ENCODE results near the gene GRIPAP1. TPM values are rescaled to one million over a fixed set of nuclear protein-coding genes. Genes with fewer than 3 reads are reported as not detected.
"Not testable (repeated sequence)": the region's sequence is repeated elsewhere in the genome, so short reads cannot be mapped to it uniquely, and the experiment has no call there.

Gene GRIPAP1
- total RNA-seq, 3 donors from 2014 or later (not counting 1 experiment from before 2014, with no cell fraction given), result 120 to 141 (median 131) TPM

DNA sequence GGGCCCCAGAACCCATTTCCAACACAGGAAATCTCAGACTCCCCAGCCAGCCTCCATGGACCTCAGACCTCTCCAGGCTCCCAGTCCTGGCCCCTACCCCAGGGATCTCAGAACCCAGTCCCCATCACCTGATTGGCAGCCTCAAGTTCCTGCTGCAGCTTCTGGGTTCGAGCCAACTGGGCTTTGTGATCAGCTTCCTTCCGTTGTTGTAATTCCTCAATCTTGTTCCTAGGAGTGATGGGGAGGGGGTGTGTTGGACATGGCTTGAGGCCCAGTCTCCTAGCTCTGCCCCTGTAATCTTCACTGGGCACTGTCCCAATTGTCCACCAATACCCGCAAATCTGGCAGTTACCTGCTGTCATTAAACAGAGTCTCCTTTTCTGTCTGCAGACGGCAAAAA lies 12.6 kb downstream of the GRIPAP1 start:
- H3K36me3 ChIP-seq (ENCODE audit: control insufficient read depth, insufficient read depth, low read length), result peaks cover 44% of the 10 kb centered on the region
- DNase-seq (no peak), ATAC-seq (no peak)
- WGBS (ENCODE audit: insufficient coverage), result 98% methylated on average over 3 of the region's 4 CpGs
- no peak overlapping the region for H3K4me3 Mint-ChIP-seq
- H3K27me3 ChIP-seq (ENCODE audit: control insufficient read depth, insufficient read depth, low read length), result no peaks in the 10 kb centered on the region
- no peak overlapping the region for H3K27ac ChIP-seq (ENCODE audit: low read length)
- H3K9me3 Mint-ChIP-seq, result no peaks in the 10 kb centered on the region
- no peaks in the 10 kb centered on the region for H3K4me1 ChIP-seq (ENCODE audit: control insufficient read depth, insufficient read depth, low read length)
- no peak overlapping the region for H3K27ac Mint-ChIP-seq
- TF ChIP-seq, protein P1, sequence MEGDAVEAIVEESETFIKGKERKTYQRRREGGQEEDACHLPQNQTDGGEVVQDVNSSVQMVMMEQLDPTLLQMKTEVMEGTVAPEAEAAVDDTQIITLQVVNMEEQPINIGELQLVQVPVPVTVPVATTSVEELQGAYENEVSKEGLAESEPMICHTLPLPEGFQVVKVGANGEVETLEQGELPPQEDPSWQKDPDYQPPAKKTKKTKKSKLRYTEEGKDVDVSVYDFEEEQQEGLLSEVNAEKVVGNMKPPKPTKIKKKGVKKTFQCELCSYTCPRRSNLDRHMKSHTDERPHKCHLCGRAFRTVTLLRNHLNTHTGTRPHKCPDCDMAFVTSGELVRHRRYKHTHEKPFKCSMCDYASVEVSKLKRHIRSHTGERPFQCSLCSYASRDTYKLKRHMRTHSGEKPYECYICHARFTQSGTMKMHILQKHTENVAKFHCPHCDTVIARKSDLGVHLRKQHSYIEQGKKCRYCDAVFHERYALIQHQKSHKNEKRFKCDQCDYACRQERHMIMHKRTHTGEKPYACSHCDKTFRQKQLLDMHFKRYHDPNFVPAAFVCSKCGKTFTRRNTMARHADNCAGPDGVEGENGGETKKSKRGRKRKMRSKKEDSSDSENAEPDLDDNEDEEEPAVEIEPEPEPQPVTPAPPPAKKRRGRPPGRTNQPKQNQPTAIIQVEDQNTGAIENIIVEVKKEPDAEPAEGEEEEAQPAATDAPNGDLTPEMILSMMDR (IDR thresholded peaks at IDR 0.05), result no peak
- H3K4me3 ChIP-seq (ENCODE audit: low read length), result no peak overlapping the region
- intact Hi-C loops (cut with micrococcal nuclease), result no loop called here
- no peaks in the 10 kb centered on the region for H3K9me3 ChIP-seq (ENCODE audit: control insufficient read depth, insufficient read depth, low read length)
- peaks cover 7 to 11% of the 10 kb centered on the region in 2 donors for H3K4me1 Mint-ChIP-seq
- H3K27me3 Mint-ChIP-seq (ENCODE audit: low read depth in 2 of 2), result no peaks in the 10 kb centered on the region
- H3K36me3 Mint-ChIP-seq, result no peaks in the 10 kb centered on the region

DNA sequence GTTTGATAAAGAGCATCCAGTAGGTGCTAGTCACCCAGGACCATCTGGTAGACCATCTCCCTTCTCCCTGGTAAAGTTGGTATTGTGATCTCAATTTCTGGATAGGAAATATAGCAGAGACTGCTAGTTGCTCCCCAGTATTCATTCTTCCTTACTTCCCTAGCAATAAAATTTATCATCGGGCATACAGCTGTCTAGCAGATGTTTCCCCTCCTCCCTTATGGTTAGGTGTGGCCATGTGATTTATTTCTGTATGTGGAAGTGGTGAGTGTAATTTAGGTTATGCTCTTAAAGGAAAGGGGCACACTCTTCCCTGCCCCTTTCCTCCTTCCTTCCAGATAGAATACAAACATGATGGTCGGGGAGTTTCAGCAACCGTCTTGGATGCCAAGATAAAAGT lies 18.2 kb downstream of the GRIPAP1 start:
- no peaks in the 10 kb centered on the region for H3K4me1 ChIP-seq (ENCODE audit: control insufficient read depth, insufficient read depth, low read length)
- H3K9me3 Mint-ChIP-seq, result no peaks in the 10 kb centered on the region
- H3K36me3 Mint-ChIP-seq, result no peaks in the 10 kb centered on the region
- H3K27me3 ChIP-seq (ENCODE audit: control insufficient read depth, insufficient read depth, low read length), result no peaks in the 10 kb centered on the region
- H3K27ac ChIP-seq (ENCODE audit: low read length), result no peak overlapping the region
- no peak for ATAC-seq
- no peaks in the 10 kb centered on the region for H3K9me3 ChIP-seq (ENCODE audit: control insufficient read depth, insufficient read depth, low read length)
- H3K4me3 Mint-ChIP-seq, result no peak overlapping the region
- intact Hi-C loops (cut with micrococcal nuclease), result no loop called here
- no CpG with 5 or more reads among the region's 3 CpGs for WGBS (ENCODE audit: insufficient coverage)
- TF ChIP-seq, protein P1 (IDR thresholded peaks at IDR 0.05), result no peak
- no peak overlapping the region for H3K27ac Mint-ChIP-seq
- H3K4me3 ChIP-seq (ENCODE audit: low read length), result no peak overlapping the region
- no peaks in the 10 kb centered on the region for H3K27me3 Mint-ChIP-seq (ENCODE audit: low read depth in 2 of 2)
- H3K4me1 Mint-ChIP-seq, result peaks cover 5 to 6% of the 10 kb centered on the region in 2 donors
- H3K36me3 ChIP-seq (ENCODE audit: control insufficient read depth, insufficient read depth, low read length), result peaks cover 51% of the 10 kb centered on the region
- DNase-seq, result no peak

DNA sequence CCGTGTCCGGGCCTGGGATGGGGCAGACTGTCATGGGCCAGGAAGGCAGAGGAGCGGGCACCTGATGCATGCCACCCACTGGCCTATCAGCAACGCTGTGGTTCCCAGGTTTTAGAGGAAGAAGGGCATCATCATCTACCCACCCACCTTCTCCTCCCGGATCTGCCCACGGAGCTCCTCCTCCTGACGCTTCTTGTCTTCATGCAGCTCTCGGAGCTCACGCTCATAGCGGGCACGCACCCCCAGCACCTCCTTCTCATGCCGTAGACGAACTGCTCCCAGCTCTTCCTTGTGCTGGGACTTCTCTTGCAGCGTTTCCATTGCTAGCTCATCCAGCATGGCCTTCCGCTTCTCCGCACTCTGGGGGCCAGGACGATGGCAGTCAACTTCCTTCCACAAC lies 19.0 kb downstream of the GRIPAP1 start:
- DNase-seq (no peak), ATAC-seq (no peak)
- Mint-ChIP-seq H3K4me3 (no peak overlapping the region), H3K27ac (no peak overlapping the region), H3K27me3 (ENCODE audit: low read depth in 2 of 2) (no peaks in the 10 kb centered on the region), H3K9me3 (no peaks in the 10 kb centered on the region), H3K4me1 (no peaks in the 10 kb centered on the region), H3K36me3 (no peaks in the 10 kb centered on the region)
- H3K9me3 ChIP-seq (ENCODE audit: control insufficient read depth, insufficient read depth, low read length), result no peaks in the 10 kb centered on the region
- WGBS (ENCODE audit: insufficient coverage), result 95% methylated on average over 16 of the region's 17 CpGs
- peaks cover 52% of the 10 kb centered on the region for H3K36me3 ChIP-seq (ENCODE audit: control insufficient read depth, insufficient read depth, low read length)
- TF ChIP-seq, protein P1 (IDR thresholded peaks at IDR 0.05), result no peak
- H3K4me1 ChIP-seq (ENCODE audit: control insufficient read depth, insufficient read depth, low read length), result no peaks in the 10 kb centered on the region
- H3K27me3 ChIP-seq (ENCODE audit: control insufficient read depth, insufficient read depth, low read length), result no peaks in the 10 kb centered on the region
- H3K27ac ChIP-seq (ENCODE audit: low read length), result no peak overlapping the region
- intact Hi-C loops (cut with micrococcal nuclease), result no loop called here
- H3K4me3 ChIP-seq (ENCODE audit: low read length), result no peak overlapping the region

DNA sequence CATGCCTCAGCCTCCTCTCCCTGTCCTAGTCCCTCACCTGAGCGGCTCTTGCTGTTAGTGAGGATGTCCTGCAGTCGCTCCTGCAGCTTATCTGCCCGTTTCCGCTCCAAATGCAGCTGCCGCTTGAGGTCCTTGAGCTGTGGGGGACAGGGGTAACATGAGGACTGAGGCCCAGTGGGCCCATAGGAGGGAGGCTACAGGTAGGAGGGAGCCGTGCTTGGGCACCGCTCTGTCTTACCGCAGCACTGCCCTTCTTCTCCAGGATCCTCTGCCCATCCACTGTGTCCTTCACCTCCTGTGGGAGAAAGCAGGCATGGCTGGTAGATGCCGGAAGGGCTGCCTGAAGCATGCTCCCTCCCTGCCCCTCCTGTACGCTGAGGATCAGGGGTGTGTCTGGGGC lies 20.9 kb downstream of the GRIPAP1 start:
- Mint-ChIP-seq H3K4me3 (no peak overlapping the region), H3K27me3 (ENCODE audit: low read depth in 2 of 2) (no peaks in the 10 kb centered on the region), H3K36me3 (no peaks in the 10 kb centered on the region), H3K27ac (no peak overlapping the region), H3K9me3 (no peaks in the 10 kb centered on the region), H3K4me1 (no peaks in the 10 kb centered on the region)
- no peaks in the 10 kb centered on the region for H3K27me3 ChIP-seq (ENCODE audit: control insufficient read depth, insufficient read depth, low read length)
- intact Hi-C loops (cut with micrococcal nuclease), result no loop called here
- H3K27ac ChIP-seq (ENCODE audit: low read length), result no peak overlapping the region
- DNase-seq (no peak), ATAC-seq (no peak)
- no peak overlapping the region for H3K4me3 ChIP-seq (ENCODE audit: low read length)
- no peaks in the 10 kb centered on the region for H3K4me1 ChIP-seq (ENCODE audit: control insufficient read depth, insufficient read depth, low read length)
- H3K9me3 ChIP-seq (ENCODE audit: control insufficient read depth, insufficient read depth, low read length), result no peaks in the 10 kb centered on the region
- WGBS (ENCODE audit: insufficient coverage), result 99% methylated on average over 8 of the region's 10 CpGs
- H3K36me3 ChIP-seq (ENCODE audit: control insufficient read depth, insufficient read depth, low read length), result peaks cover 53% of the 10 kb centered on the region
- TF ChIP-seq, protein P1 (IDR thresholded peaks at IDR 0.05), result no peak

DNA sequence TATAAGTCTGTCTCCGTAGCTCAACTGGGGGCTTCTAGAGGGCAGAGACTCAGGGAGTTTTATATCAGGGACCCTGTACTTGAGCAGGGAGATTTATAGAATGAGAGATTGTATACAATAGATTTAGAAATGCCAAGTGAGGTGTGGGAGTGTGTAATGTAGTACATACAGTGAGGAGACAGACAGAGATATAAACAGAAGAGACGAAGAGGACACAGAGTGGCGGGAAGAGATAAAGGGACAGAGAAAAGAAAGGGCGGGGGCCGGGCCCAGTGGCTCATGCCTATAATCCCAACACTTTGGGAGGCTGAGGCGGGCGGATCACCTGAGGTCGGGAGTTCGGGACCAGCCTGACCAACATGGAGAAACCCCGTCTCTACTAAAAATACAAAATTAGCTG lies 21.7 kb downstream of the GRIPAP1 start:
- H3K4me3 ChIP-seq (ENCODE audit: low read length); H3K9me3 Mint-ChIP-seq; DNase-seq; H3K9me3 ChIP-seq (ENCODE audit: control insufficient read depth, insufficient read depth, low read length); H3K27me3 ChIP-seq (ENCODE audit: control insufficient read depth, insufficient read depth, low read length); H3K27me3 Mint-ChIP-seq (ENCODE audit: low read depth in 2 of 2); H3K4me1 Mint-ChIP-seq; H3K4me3 Mint-ChIP-seq; H3K27ac Mint-ChIP-seq; H3K27ac ChIP-seq (ENCODE audit: low read length); ATAC-seq; intact Hi-C loops (cut with micrococcal nuclease); H3K36me3 Mint-ChIP-seq; H3K4me1 ChIP-seq (ENCODE audit: control insufficient read depth, insufficient read depth, low read length): not testable (repeated sequence)
- 97% methylated on average over 3 of the region's 10 CpGs for WGBS (ENCODE audit: insufficient coverage)
- H3K36me3 ChIP-seq (ENCODE audit: control insufficient read depth, insufficient read depth, low read length), result peaks cover 55% of the 10 kb centered on the region
